ENCODE data around the gene RELN.

The RELN gene

GRCh38 chr7:103990991-103991390 lies 1.5 kb upstream of the RELN start:
- DNase-seq (ENCODE audit: low spot score): no peak

- DNase-seq (ENCODE audit: low spot score): no peak
Measured at GRCh38 chr7:103989785-103990767, 618 bp upstream of the RELN start.

- DNase-seq (ENCODE audit: low spot score): no peak
Measured at GRCh38 chr7:103988468-103989199, 824 bp downstream of the RELN start.

- DNase-seq (ENCODE audit: low spot score): no peak
Measured at GRCh38 chr7:103987451-103987850, 2.0 kb downstream of the RELN start.

GRCh38 chr7:103985565-103986126 lies 3.8 kb downstream of the RELN start:
- DNase-seq (ENCODE audit: low spot score): no peak

GRCh38 chr7:103984050-103984449 lies 5.4 kb downstream of the RELN start:
- DNase-seq (ENCODE audit: low spot score): no peak

DNA sequence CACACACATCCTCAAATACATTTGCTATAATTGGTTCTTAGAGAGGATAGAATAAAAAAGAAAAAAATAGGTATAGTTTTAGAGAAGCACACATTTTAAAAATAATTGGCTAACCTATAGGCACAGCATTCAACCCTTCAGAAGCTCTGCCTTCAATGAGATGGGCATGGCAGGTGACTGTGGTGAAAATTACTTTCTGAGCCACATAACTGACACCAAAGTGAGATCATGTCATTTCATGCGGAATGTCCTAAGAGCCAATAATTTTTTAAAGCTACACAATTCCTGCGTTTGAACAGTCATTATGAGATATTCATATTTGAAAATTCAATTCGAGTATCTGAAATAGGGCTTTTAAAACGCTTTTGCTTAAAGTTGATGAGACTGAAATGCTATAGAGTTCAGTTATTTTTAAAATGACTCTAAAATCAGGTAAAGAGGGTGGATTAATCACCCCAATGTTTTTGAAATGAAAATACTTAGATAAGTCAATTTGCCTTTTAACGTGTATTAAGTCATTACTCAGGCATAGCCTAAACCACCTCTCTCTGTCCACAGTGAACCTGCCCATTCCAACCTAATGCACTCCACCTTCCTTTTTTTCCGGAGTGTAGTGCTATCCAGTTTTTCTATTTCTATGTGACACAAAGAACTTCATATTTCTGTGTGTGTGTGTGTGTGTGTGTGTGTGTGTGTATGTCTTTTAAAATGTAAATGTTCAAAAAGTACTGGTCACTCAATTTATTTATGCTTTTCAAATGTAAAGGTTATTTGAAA lies 6.1 kb downstream of the RELN start:
- DNase-seq (ENCODE audit: low spot score): no peak

GRCh38 chr7:103981003-103981423 lies 8.4 kb downstream of the RELN start:
- no peak for DNase-seq (ENCODE audit: low spot score)

DNA sequence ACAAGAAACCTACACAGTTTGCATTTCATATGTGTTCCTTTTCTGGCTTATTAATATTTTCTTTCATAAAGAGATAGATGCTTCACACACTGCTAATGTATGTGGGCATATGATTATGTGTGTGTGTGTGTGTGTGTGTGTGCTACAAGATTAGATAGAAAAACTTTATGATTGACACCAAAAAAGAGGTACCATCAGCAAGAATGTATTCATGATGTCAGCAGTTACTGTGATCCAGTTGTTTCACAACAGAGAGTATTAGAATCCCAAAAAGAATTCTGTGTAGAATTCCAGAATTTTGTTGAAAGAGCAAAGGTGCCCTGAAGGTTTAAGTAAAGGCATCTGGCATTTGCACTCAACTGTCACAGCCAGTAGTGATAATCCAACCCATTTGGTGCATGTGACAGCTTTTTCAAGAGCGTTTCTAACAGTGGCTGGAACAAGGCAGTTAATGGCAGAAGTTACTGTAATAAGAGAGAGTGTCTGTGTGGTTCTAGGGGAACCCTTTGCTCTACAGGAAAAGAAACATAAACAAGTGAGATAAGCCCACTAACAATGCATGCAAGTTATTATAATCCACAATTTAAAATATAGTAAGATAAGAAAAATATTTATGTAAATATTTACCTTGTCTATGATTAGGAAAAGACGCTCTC lies 16.6 kb downstream of the RELN start:
- no peak for DNase-seq (ENCODE audit: low spot score)

DNA sequence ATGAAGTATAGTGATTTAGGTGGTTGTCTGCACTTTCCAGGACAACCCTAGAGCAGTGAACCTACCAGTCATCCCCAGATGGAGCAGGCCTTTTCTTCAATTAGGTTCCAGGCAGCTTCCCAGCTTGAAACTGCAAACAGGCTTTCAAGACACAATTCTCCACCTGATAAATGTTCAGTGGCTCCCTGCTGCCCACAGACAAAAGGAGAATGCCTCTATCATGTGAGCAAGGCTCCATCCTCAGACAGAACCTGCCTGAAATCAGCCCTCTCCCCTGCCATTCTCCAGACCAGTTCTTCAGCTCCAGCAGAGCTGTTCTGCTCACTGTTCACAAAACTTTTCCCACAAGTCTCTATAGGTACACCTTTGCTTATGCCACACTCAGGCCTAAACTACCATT lies 22.1 kb downstream of the RELN start:
- DNase-seq (ENCODE audit: low spot score): no peak

- no peak for DNase-seq (ENCODE audit: low spot score)
Measured at GRCh38 chr7:103966593-103967277, 22.7 kb downstream of the RELN start.

GRCh38 chr7:103964269-103964668 lies 25.2 kb downstream of the RELN start:
- no peak for DNase-seq (ENCODE audit: low spot score)

- DNase-seq (ENCODE audit: low spot score): no peak
Measured at GRCh38 chr7:103962070-103962469, 27.4 kb downstream of the RELN start.

DNA sequence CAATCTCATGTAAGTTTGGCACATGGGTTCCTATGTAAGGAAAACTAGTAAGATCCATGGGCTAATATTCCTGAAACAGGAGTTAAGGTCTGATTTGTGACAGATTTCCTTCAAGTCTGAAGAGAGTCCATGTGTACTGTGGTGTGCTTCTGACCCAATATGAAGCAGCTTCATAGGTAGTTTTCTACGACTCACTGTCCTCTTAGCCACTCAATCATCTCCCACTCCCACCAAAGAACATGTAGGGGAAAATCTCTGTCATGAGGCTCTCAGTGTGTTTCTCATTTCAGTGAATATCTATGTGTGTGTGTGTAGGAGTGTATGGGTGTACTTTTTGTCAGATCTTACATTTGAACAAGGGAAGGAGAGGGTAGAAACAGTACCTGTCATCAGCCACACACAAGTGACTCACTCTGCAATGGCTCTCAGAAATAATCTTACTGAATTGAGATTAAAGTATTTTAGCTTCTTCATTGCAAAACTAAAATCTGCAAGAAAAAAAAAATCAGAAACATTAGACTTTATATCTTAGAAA lies 31.1 kb downstream of the RELN start:
- no peak for DNase-seq (ENCODE audit: low spot score)

GRCh38 chr7:103955985-103956384 lies 33.5 kb downstream of the RELN start:
- DNase-seq (ENCODE audit: low spot score): no peak

DNA sequence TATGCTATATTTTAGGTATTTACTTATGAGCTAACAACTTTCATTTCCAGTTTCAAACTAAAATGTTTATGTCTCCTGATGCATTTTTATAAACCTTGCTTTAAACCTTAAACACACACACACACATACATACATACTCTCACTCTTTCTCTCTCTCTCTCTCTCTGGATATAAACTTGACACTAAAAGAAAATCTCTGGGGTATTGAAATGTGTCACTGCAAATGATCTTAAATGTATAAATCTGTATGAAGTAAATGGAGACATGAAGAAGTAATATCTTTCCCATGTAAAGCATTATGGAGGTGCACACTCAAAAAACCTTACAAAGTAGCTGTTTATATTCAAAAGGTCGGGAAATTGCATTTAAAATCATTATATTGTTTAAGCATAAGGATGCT lies 37.0 kb downstream of the RELN start:
- no peak for DNase-seq (ENCODE audit: low spot score)

DNA sequence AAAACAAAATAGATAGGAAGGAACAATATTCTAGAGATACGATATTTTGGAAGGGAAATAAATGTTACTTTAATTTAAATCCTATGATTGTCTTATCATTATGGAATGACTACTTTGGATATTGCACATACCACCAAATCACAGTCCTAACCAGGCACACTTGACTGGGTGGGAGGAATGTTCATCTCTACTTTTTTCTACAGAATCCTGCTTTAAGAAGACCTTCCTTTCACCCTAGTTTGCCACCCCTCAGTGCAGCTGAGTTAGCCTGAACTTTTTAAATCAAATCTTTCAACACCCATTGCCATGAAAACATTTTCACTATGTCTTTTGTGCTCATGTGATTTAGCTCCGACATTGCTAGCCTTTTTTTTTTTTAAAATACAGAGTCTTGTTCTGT lies 38.1 kb downstream of the RELN start:
- no peak for DNase-seq (ENCODE audit: low spot score)

GRCh38 chr7:103949374-103949773 lies 40.1 kb downstream of the RELN start:
- DNase-seq (ENCODE audit: low spot score): no peak

DNA sequence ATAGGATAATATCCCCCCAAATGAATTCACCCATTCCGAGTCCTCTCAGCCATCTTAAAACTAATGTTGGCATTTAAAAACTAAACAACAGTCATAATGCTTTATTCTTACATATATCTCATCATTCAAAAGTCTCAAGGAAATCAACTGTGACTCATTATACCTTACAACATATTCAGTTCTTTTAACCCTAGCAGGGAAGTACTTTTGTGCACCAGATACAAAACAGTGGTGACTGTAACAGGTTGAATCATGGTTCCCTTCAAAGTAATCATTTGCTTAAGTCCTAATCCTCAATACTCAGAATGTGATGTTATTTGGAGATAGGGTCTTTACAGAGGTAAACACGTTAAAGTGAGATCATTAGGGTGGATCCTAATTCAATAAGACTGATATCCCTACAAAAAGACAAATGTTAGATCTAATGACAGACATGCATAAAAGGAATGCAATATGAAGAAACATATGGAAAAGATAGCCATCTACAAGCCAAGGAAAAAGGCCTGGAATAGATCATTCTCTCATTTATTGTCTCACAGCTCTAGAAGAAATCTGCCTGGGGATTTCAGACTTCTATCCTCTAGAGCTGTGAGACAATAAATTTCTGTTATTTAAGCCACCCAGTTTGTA lies 42.3 kb downstream of the RELN start:
- no peak for DNase-seq (ENCODE audit: low spot score)

GRCh38 chr7:103944230-103944900 lies 45.1 kb downstream of the RELN start:
- DNase-seq (ENCODE audit: low spot score): no peak

Data from activated CD4-positive, alpha-beta T cell treated with anti-CD3 and anti-CD28 coated beads, Interleukin-2, Interleukin-4, amounts not matched to agents 100 ng/mL and 50 ng/mL, durations not matched to agents 16 hours and 8 hours (primary cell).